Measurements from ENCODE around the gene CA10.

DNA sequence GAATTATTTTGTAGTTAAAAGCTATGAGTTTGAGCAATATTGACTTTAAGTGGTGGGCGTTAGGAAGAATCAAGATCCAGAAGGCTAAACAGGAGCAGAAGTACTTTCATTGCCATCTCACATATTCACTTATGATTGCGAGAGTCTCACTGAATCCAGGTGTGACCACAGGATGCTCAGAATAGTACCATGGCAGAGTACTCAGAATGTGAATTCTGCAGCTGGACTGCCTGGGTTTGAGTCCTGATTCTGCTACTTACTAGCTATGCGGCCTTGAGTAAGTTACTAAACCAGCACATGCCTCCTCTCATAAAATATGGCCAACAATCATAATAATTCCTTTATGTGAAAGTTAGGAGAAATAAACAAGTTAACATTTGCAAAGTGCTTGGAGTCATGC is 109.5 kb downstream of the CA10 start:
- TF ChIP-seq, protein P1, sequence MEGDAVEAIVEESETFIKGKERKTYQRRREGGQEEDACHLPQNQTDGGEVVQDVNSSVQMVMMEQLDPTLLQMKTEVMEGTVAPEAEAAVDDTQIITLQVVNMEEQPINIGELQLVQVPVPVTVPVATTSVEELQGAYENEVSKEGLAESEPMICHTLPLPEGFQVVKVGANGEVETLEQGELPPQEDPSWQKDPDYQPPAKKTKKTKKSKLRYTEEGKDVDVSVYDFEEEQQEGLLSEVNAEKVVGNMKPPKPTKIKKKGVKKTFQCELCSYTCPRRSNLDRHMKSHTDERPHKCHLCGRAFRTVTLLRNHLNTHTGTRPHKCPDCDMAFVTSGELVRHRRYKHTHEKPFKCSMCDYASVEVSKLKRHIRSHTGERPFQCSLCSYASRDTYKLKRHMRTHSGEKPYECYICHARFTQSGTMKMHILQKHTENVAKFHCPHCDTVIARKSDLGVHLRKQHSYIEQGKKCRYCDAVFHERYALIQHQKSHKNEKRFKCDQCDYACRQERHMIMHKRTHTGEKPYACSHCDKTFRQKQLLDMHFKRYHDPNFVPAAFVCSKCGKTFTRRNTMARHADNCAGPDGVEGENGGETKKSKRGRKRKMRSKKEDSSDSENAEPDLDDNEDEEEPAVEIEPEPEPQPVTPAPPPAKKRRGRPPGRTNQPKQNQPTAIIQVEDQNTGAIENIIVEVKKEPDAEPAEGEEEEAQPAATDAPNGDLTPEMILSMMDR (conservative IDR thresholded peaks at IDR 0.05), result no peak
- no peak for TF ChIP-seq EZH2 (IDR thresholded peaks at IDR 0.05; ENCODE audit: low read depth)

Data from PC-9 (cell line).